Pancreas (tissue), 10 donors: ENCODE data around the gene TMEM145. TPM values are rescaled to one million over a fixed set of nuclear protein-coding genes. Genes with fewer than 3 reads are reported as not detected.
A peak's percentile ranks its signal among the peaks of the same experiment; 100 is the strongest.

Experiments used
- ATAC-seq, 4 donors: fragments of 200-7000 bp; cut with Tn5 transposase; one replicate each; pipeline versions ENCODE4 v1.8.0 to v1.9.1; 2020; ENCODE audit warnings: mild to moderate bottlenecking in 4 of 4, moderate library complexity in 4 of 4
- DNase-seq, 6 donors: peaks; one replicate each; pipeline ENCODE4 v3.0.0-alpha.2; 2020
- FAIRE-seq: peaks from 2 replicates; lab custom pipeline; 2012; peaks lifted over from hg19 to GRCh38; lab: Jason Lieb, UNC
- H3K27ac ChIP-seq, 4 donors: fragments of 200-600 bp; sonication (generic); 1 replicate in 3 of 4; 2 replicates in 1 of 4; pipeline versions ENCODE4 v1.5.0 to v1.8.0; 2020
- H3K27me3 ChIP-seq, 4 donors: fragments of 200-600 bp; one replicate each; pipeline ENCODE4 v1.8.0; 2021
- H3K36me3 ChIP-seq, 3 donors: fragments of 200-600 bp; sonication (generic) in 1 of 3; one replicate each; pipeline versions ENCODE4 v1.5.0 to v1.8.0; 2020 to 2021
- H3K4me1 ChIP-seq, 3 donors: fragments of 200-600 bp; one replicate each; pipeline ENCODE4 v1.8.0; 2021
- H3K4me3 ChIP-seq, 4 donors: fragments of 200-600 bp; sonication (generic) in 2 of 4; one replicate each; pipeline versions ENCODE4 v1.5.0 to v1.8.0; 2020 to 2021
- H3K9me3 ChIP-seq, 4 donors: fragments of 200-600 bp; one replicate each; pipeline ENCODE4 v1.8.0; 2021
- whole genome bisulfite sequencing, 2 donors: extraction: QIAGEN DNeasy Blood & Tissue Kit; methylation state at CpG; one replicate each; pipeline ENCODE4 v1.1.7; 2013; 5-methylcytosine and 5-hydroxymethylcytosine counted together
- intact Hi-C, 3 donors: fragments of 100-400 bp; cut with DNase I; formaldehyde crosslinking; loops; one replicate each; pipeline versions ENCODE4 v1.11.1 to v1.14.2; 2022
- polyA plus RNA-seq, 2 donors: library from polyadenylated mRNA; stranded (reverse); fragments of 200-250 nt; gene quantifications; one replicate each; pipeline ENCODE4 v1.2.3, GENCODE V29; 2013
- total RNA-seq, 6 donors: library from RNA; stranded (reverse); fragmentation: NEBNext Ultra II Directional in 4 of 6; extraction: Animal tissue kit (Norgen Biotek cat#: 25700) in 4 of 6; gene quantifications; one replicate each; pipeline versions ENCODE4 v1.2.1 to v1.2.4, GENCODE V29; 2021 to 2023
- TF ChIP-seq, protein P1 (sequence below), 4 donors: fragments of 200-600 bp; sonication (generic) in 3 of 4; IDR thresholded peaks; one replicate each; pipeline versions ENCODE4 v1.5.0 to v1.8.0; 2021; ENCODE audit warnings: antibody characterized with exemption in 4 of 4
- donor health status: healthy with polysubstance abuse.
- donor health status: DM: no; HTN: no; CAD: no; lungs with moderate emphysema.
- donor health status: DM: no; HTN: no; CAD: no.
- donor health status: control.
- donor health status: control.
- donor health status: Bipolar disorder and iron deficiency.
- donor health status: DM: yes; HTN: yes; CAD: no.
- donor health status: DM: no; HTN: no; CAD: no.
- donor health status: DM: no; HTN: no; CAD: no.
- donor health status: DM: yes; HTN: yes; CAD: no.

Gene TMEM145
- total and polyA plus RNA-seq, 8 donors, result 0.46 to 8.2 (median 1.0) TPM

DNA sequence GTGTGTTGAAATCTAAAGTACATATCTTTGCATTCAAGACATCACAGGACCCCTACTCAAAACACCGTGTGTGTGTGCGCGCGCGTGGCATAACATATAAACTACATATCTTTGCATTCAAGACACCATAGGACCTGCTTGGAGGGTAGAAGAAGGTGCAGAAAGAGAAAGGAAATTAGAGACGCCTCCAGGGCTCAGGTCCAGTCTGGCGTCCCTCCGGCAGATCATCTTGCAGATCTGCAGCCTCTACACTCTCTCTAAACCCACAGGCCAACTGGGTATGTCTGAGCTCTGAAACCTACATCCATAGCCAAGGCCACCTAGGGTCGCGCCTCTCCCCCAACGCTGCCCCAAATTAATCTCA, 10.0 kb upstream of the TMEM145 start:
- peaks cover 0 to 6% (median 5%) of the 10 kb centered on the region in 3 donors for H3K4me1 ChIP-seq
- no peak for ATAC-seq
- no peak overlapping the region for H3K4me3 ChIP-seq
- no peaks in the 10 kb centered on the region for H3K27me3 ChIP-seq
- FAIRE-seq, result no peak
- no peaks in the 10 kb centered on the region for H3K36me3 ChIP-seq
- no peaks in the 10 kb centered on the region for H3K9me3 ChIP-seq
- DNase-seq, result no peak
- TF ChIP-seq, protein P1, sequence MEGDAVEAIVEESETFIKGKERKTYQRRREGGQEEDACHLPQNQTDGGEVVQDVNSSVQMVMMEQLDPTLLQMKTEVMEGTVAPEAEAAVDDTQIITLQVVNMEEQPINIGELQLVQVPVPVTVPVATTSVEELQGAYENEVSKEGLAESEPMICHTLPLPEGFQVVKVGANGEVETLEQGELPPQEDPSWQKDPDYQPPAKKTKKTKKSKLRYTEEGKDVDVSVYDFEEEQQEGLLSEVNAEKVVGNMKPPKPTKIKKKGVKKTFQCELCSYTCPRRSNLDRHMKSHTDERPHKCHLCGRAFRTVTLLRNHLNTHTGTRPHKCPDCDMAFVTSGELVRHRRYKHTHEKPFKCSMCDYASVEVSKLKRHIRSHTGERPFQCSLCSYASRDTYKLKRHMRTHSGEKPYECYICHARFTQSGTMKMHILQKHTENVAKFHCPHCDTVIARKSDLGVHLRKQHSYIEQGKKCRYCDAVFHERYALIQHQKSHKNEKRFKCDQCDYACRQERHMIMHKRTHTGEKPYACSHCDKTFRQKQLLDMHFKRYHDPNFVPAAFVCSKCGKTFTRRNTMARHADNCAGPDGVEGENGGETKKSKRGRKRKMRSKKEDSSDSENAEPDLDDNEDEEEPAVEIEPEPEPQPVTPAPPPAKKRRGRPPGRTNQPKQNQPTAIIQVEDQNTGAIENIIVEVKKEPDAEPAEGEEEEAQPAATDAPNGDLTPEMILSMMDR (IDR thresholded peaks at IDR 0.05), result no peak
- no peak overlapping the region for H3K27ac ChIP-seq
- 66 to 68% methylated on average over 11 of the region's 11 CpGs for WGBS, 2 donors
- intact Hi-C loops, result no loop called here

- WGBS, 2 donors, result 84 to 87% methylated on average over 8 of the region's 8 CpGs
- Histone ChIP-seq H3K4me3 (no peak overlapping the region), H3K4me1 (peaks cover 0 to 6% (median 5%) of the 10 kb centered on the region in 3 donors), H3K27ac (no peak overlapping the region), H3K9me3 (no peaks in the 10 kb centered on the region), H3K27me3 (no peaks in the 10 kb centered on the region), H3K36me3 (no peaks in the 10 kb centered on the region)
- ATAC-seq (no peak), FAIRE-seq (no peak), DNase-seq (no peak)
- intact Hi-C loops, result no loop called here
- TF ChIP-seq, protein P1 (IDR thresholded peaks at IDR 0.05), result no peak
These were observed 9.2 kb upstream of the TMEM145 start for GRCh38 chr19:42303876-42304275.

DNA sequence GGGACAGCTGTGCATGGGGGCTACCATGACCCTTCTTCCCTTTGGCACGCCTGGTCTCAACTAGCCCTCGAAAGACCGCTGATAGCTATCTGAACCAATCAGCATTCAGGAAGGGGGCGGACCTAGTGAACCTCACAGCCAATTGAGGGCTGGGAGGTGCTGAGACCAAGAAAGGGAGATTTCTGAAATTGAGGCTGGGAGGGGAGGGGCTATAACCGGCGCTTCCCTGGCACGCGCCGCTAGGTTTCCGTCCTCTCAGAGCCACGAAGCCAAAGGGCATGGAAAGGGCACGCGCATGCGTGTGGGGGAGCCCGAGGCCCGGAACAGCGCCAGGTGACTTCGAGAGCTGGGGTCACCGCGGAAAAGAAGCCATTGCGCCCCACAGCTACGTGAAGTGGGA, 6.5 kb upstream of the TMEM145 start:
- Histone ChIP-seq H3K27me3 (no peaks in the 10 kb centered on the region), H3K4me3 (no peak overlapping the region), H3K4me1 (peaks cover 0 to 2% (median 1%) of the 10 kb centered on the region in 3 donors), H3K36me3 (no peaks in the 10 kb centered on the region), H3K27ac (no peak overlapping the region), H3K9me3 (no peaks in the 10 kb centered on the region)
- ATAC-seq, result no peak
- peak in 1 of 6 donors; percentile 10 for DNase-seq
- no peak for FAIRE-seq
- WGBS, 2 donors, result 85 to 88% methylated on average over 22 of the region's 22 CpGs
- TF ChIP-seq, protein P1 (IDR thresholded peaks at IDR 0.05), result no peak
- intact Hi-C loops, result no loop called here

DNA sequence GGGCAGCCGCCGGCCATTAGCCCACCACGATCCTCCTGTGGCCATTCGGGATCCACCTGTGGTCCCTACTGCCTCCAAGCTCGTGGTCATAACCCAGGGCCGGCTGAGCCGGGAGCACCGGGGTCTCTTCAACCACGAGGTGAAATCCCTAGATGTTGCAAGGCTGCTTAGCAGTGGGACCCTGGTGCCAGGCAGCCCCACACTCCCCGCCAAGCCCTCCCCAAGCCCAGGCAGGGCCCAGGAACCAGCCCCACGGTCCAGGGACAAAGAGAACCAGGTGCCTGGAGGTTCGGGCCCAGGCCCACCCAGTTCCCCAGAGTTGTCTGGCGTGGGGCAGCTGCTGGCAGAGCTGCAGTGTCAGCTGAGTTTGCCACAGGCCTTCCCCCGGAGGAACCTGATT, 3.4 kb upstream of the TMEM145 start:
- no peaks in the 10 kb centered on the region for H3K9me3 ChIP-seq
- no peak for DNase-seq
- no peak overlapping the region for H3K4me3 ChIP-seq
- no peak for ATAC-seq
- H3K27me3 ChIP-seq, result no peaks in the 10 kb centered on the region
- TF ChIP-seq, protein P1 (IDR thresholded peaks at IDR 0.05), result no peak
- WGBS, 2 donors, result 81 to 89% methylated on average over 14 of the region's 14 CpGs
- H3K36me3 ChIP-seq, result no peaks in the 10 kb centered on the region
- H3K4me1 ChIP-seq, result no peaks in the 10 kb centered on the region
- no peak overlapping the region for H3K27ac ChIP-seq
- intact Hi-C loops, result no loop called here
- no peak for FAIRE-seq

GRCh38 chr19:42311657-42312056, 1.5 kb upstream of the TMEM145 start:
- Histone ChIP-seq H3K27me3 (no peaks in the 10 kb centered on the region), H3K4me3 (no peak overlapping the region), H3K36me3 (no peaks in the 10 kb centered on the region), H3K4me1 (no peaks in the 10 kb centered on the region), H3K9me3 (no peaks in the 10 kb centered on the region), H3K27ac (no peak overlapping the region)
- 58 to 60% methylated on average over 2 of the region's 2 CpGs for WGBS, 2 donors
- TF ChIP-seq, protein P1 (IDR thresholded peaks at IDR 0.05), result no peak
- DNase-seq, result no peak
- intact Hi-C loops, result no loop called here
- ATAC-seq, result no peak
- FAIRE-seq, result no peak
